NCI-H345 treated with DMSO at 0.1 percent for 48 hours (cell line): ENCODE data around the gene PCDH7.

Experiments used
- DNase-seq: peaks from one replicate; lab custom pipeline; 2025; ENCODE audit not compliant: unreplicated experiment; lab: John Stamatoyannopoulos, UW

The PCDH7 gene

DNA sequence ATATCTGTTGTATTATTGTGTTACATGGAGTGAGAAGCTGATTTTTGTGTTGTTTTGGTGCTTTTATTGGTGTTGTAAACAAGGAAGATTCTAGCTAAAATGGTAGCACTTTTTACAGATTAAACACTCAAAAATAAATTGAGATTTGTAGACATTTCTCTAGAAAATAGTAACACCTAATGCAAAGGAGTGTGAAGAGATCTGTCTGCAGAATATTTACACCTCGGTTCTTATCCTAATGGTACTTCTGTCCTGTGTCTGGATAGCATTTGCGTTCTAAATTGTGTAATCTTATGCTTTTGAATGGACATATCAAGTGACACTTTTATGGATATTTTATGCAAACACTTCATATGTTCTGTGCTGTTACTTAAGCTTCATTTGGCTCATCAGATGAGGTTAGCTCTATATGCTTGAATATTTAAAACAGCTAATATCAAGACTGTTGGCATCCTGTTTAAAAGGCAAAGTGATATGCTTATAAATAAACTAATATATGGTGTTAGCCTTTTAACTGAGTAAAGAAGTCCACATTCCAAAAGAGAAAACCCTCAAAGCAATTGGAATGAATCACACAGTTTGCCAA is 6.0 kb downstream of the PCDH7 start:
- DNase-seq = no peak

DNA sequence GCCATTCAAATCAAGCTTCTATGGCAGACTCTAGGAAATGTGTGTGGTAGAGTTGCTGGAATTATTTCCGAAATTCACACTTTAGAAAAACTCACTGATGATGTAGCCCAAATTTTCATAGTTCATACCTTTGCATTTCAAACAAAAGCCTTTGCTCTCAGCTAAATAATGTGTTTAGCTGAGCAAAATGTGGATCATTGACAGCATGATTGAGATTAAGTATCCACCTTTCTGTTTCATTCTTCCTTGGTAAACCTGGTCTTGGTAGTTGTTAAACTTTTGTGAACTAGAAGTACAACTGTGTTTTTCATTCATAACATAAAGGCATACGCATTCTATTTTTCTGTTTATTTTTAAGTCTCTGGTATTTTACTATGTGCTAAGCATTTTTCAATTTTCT is 7.2 kb downstream of the PCDH7 start:
- DNase-seq = no peak

DNA sequence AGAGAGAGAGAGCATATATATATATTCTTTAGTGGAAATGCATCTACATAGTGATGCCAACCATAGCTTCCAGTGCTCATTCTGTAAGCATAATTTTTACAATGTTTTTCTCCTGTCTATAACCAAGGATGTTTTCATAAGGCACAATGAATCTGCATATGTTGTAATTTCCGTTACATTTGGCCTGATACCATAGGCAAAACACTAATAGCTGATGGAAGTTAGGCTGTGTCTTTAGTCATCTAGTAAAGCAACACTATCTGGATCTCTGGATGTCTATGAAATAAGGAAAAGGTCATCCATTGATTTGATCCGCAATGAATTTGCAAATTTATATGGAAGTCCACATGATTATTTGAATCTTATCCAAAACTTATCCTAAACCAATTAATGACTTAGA is 8.1 kb downstream of the PCDH7 start:
- no peak for DNase-seq

DNA sequence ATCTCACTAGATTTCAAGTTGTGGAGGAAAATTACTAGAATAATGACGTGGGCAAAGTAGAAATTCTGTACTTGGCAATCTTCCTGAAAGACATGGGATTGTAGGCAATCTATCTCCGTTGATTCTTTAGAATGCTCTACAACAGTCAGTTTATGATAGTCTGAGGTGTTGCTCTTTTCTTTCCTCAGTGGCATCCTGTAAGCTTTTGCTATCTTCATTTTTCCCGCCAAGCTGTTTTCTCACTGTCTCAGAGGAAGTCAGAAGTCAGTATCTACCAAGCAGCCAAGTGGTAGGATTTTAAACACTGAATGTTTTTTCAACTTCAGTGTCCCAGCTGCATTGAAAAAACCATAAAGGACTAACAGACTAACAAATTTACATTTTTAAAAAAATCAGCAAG is 23.7 kb downstream of the PCDH7 start:
- DNase-seq = no peak

DNA sequence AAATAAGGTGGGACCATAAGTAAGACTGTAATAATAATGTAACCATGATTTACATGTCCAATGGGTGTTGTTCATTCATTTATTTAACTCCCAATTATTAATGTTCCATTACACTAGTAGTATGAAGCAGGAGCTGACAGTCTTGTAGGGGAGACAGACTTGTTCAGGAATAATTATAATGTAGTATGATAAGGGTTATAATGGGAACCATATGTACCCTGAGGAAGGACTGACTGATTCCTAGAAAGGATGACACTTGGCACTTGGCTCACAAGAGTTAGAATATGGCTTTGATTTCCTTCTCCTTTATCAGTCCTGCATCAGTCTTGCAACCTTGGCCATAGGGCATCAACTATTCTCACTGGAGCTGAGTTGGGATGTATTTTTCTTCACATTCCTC is 24.2 kb downstream of the PCDH7 start:
- no peak for DNase-seq

DNA sequence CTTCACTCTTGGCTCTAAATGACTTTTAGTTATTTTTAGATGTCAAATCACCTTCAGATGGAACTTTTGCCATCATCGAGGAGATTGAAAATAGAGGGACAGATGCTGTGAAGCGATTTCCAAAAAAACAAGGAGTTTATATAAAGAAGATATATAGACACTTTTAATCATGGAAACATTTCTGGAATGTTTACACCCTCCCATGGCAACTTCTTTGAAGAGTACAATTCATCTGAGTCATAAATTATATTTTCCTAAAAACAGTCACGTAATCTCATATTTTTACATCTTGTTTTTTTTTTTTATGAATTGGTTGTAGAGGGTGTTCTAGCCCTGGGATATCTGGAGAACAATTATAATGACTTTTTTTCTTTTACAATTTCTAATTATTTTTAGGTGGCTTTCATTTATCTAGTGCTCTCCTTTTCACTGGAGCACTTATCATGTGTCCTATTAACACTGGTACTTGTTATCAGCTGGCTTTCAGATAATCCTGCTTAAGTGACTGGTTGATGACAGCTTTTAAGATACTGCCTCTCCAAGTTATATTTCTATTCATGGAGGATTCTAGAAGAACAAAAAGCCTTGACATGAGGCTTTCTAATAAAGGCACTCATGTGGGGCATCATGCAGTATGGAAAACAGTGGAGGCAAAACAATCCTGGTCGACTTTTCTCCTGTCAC is 24.9 kb downstream of the PCDH7 start:
- no peak for DNase-seq

DNA sequence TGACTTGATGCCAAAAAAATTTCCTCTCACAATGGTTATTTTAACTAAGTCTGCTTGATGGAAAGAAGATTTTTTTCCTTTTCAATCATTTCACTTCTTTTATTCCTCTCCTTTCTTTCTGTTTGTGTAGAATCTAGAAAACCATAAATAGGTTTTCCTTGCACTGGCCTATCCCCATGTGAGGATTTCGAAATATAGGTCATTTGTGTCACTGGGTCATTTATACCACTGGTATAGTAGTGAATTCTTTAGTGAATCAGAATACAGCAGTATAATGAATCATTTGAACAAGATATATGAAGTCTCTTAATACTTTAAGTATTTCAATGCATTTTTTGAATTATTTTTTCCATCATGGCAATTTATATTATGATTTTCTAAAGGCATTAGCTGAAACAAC is 26.6 kb downstream of the PCDH7 start:
- no peak for DNase-seq

DNA sequence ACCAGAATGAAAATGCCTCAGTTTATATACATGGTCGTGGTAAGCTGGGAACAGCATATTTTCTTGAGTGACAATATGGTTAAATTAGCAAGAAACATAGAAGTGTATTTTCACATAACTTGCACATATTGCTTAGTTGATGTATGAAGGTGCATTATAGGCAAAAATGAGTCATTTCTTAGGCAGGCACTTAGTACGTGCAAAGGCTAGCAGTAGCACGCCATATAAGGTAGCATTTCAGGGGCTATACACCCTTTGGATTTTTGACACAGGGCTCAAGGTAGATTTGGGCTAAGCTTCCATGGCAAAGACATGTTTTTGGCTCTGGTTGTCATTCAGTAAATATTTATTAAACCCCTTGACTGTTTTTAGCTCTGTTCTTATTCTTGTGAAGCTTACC is 33.1 kb downstream of the PCDH7 start:
- DNase-seq = no peak

DNA sequence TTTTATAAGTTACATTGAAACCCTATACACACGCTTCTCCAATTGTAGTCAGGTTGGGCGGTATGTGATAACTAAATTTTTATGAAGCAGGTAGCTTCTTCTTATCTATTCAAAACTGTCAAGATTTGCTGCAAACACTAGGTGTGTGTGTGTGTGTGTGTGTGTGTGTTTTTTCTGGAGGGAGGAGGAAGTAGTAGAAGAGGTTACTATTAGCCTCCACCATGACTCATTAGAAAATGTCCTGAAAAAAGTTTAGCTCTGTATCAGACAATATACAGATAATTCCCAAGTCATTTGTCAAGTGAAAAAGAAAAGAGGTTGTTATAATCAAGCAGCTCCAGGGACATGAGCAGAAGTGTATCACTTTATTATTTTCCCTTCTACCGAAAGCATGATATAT is 33.9 kb downstream of the PCDH7 start:
- DNase-seq = no peak

DNA sequence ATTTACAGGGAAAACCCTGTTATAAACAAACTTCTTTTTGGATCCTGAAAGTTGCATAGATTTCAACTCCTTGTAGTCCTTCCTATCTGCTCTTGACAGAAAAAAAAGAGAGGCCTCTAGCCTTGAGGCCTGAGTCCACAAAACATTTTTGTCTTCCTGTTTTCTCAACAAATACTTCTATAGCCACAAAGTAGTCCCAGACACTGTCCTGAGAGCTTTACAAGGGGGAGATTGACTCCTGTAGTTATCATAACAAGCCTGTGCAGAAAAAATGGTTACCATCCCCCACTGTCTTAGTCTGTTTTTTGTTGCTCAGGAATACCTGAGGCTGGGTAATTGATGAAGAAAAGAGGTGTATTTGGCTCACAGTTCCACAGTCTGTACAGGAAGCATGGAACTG is 35.2 kb downstream of the PCDH7 start:
- DNase-seq = no peak

DNA sequence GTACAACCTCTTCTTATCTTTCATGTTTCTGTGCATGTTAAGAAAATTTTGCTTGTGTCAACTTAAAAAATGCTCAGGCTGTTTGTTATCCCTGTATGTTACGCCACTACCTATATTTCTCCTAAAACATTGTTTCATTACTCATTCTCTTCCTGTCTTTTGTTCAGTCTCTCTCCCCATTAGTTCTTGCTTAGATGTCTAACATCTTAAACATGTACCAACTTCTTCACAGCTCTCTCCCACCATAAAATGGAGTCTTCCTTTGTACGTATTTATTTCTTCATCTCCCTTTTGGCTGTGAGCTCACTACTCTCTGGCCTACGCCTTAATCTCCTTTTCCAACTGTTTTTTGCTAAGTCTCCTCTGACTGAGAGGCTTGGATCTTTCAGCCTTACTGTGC is 36.4 kb downstream of the PCDH7 start:
- no peak for DNase-seq

DNA sequence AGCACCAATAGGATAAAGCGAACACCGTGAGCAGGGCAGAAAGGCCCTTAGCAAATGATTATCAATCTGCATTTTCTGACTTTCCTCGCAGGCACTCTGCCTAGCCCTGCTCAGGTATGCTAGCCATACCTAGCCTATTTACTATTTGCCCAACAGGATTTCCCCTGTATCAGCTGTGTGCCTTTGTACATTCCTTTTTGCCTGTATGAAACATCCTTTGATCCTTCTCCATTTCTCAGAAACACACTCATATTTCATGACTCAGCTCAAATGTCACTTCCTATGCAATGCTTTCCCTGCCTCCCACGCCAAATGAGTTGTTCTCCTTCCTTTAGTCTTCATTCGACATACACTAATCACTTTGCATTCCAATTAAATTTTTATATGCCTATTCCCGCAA is 37.2 kb downstream of the PCDH7 start:
- no peak for DNase-seq

DNA sequence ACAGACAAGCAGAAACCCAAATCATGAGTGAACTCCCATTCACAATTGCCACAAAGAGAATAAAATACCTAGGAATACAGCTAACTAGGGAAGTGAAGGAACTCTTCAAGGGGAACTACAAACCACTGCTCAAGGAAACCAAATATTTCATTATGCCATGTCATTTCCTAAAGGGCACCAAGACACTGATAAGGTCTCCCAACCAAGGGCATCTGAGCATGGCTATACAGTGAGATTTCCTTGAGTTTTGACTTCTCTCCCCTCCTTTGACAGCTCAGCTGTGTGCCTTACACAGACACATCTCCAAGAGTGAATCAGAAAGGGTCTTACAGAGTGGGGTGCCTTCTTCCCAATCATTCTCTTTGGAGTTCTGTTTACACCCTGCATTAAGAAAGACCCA is 40.4 kb downstream of the PCDH7 start:
- DNase-seq = no peak

DNA sequence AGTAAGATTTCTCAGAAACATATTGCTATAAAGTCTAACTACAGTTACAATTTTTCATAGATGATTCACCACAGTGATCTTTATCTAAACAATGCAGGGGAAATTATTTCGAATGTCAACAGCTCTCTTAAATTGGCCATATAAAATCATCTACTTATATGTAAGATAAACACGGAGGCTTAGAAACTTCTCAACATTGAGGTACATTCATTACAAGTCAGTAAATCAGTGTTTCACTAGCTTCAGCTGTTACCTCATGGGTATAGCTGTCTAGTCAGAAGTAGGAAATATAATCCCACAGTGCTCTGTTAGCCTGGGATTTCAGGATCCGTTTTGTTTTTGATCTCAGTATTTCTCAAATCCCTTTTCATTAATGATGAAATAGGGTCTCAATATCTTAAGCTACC is 43.2 kb downstream of the PCDH7 start:
- DNase-seq = no peak

DNA sequence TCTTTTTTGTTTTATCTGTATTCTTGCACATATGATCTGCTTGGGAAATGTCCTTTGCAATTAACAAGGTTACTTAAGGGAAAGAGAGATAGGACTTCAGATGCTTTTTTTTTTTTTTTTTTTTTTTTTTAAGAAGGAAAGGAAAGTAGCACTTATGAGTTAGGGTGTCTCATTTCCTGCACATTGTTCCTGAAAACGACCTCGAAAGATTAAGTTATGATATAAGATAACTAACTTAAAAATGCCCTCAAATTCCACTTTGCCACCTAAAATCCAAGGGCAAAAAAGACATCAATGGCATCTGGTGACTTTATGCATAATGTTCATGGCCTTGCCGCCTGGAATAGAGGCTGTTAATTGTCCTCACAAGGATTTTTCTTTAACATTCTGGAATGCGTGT is 44.9 kb downstream of the PCDH7 start:
- DNase-seq = no peak

DNA sequence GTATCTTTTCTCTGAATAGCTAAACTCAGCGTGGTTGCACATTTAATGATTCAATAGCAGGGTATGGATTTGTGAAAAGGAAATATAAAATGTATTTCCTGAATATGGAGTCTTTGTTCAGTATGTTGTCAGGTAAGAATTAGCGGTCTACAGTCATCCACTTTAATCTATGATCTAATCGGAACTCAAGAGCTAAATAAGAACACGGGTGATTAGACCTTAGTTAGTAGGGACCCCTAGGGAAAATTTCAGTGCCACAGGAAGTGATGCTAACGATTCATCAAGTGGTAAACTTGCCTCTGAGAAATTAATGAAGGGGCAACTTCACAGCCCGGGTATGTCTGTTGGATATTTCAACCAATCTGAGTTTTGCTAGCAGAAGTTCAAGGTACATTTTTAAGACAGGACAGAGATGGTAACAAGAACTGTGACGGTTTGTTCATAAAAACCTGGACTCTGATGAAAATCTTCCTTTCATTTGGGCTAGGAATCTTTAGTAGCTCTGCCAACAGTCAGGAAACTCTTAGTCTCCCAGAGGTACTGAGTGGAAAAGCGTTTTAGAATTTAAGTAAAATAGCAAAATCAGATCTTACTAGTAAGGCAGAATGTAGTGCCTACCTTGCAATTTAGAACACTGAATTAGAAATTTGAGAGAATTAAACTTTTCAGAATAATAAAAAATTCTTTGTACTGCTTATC is 47.1 kb downstream of the PCDH7 start:
- DNase-seq = no peak

DNA sequence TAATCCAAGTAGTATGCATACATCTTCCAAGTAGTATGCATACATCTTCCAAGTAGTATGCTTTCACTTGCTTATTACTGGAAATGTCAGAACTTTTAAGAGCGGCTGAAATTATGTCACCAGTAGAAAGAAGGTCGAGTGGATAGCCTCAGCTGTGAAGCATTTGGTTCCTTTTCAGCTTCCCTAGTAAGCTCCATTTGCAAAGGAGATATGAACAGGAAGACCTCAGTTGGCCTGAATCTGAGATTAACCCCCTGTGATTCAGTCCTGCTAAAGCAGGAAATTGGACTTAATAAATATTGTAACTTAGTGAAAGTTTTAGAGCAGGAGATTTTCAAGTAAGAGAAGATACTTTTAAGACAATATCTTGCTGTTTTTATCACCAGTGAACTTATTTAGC is 48.1 kb downstream of the PCDH7 start:
- DNase-seq = no peak

DNA sequence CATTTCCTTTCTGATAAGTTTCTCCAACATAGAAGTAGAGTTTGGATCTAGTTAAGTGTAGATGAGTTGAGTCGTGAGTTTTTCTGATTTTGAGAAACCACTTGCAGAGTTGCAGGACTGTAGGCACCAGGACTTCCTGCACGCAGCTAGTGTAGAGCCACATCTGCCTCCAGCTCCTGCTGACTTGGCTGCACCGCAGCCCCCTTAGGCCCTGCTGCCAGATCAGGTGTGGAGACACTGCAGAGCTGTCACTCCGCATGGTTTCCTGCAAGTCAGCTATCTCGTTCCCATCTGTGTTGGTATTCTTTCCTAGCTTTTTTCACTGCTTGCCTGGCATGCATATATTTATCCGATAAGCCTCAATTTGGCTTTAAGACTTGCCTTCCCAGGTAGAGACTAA is 48.9 kb downstream of the PCDH7 start:
- DNase-seq = no peak

DNA sequence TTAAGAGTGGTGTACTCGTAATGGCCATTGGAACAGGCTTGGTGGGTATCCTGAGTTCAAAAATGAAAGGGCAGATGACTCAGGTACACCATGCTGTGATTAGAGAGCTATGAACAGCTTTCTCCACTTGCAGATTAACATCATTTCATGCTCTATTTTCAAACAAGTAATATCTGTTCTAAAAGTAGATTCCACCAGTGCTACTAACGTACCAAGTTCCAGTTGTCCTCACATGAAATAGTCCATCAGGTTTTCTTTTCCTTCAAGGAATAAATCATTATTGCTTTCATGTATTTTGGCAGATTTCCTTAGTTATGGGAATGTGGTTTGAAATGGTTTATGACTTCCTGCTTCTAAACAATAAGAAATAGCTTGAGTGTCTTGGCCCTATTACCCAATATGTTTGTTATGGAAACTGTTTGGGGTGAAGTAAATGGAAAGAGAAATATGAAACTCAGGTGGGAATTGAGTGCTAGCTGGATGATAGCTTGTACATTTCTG is 49.9 kb downstream of the PCDH7 start:
- DNase-seq = no peak

DNA sequence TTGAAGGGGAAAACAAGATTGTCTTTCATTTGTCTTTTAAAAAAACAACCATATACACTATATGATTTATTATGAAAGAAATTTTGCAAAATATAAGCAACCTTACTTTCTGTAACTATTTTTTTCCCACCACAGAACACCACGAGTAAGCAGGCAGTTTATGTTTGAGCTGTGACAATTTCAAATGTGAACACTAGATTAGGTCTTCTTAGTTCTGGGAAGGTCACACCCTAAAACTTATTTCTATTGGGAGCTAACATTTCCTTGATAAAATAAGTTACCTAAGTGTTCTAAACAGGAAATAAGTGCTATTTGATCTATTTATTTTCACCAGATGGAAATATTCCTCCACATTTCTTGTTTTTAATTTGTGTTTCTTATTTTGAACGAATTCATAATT is 50.6 kb downstream of the PCDH7 start:
- no peak for DNase-seq

DNA sequence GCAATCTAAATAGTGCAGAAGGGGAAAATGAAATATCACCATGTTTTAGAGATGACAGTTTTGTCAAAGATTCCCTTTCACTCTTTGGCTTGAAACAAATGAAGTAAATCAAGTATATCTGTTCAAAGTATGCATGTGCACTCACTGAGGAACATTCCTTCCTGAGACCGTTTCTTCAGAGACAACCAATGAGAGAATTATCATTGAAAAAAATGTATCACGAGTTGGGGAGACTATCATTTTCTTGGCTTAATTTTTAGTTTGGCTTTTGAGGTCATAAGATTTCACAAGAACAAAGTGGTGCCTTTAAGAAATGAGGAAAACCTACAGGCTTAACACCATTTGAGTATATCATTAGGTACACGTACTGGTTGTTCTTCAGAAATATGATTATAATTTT is 56.3 kb downstream of the PCDH7 start:
- no peak for DNase-seq

DNA sequence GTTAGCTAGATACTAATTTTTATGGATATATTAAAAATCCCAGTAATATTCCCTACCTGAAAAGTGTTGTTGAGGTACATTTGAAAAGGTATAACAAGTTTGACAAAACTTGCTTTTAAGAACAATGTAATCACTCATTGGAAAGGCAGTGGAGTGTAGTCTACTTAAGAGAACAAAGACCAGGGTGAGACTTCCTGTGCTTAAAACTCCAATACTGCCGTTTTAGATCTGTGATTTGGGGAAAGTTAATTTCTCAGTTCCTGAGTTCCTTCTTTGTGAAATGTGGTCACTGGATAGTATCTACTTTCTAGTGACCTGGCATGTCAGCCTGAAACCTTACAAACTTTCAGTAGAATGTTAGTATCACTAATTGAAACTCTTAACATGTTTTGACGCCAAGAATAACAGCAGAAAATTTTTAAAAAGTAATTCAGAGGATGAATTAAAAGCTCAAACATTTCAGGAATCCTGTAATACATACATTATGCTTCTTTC is 56.8 kb downstream of the PCDH7 start:
- DNase-seq = no peak
